Prostate gland (tissue), 2 donors: ENCODE results near the gene RBM20. TPM values are rescaled to one million over a fixed set of nuclear protein-coding genes. Genes with fewer than 3 reads are reported as not detected.
A peak's percentile ranks its signal among the peaks of the same experiment; 100 is the strongest.

ENCODE experiments used
- DNase-seq: peaks from one replicate; pipeline ENCODE4 v3.0.0-alpha.2; 2019; ENCODE audit warnings: low spot score
- H3K27ac ChIP-seq, 2 donors: fragments of 200-600 bp; sonication (generic); 2 replicates each; pipeline ENCODE4 v1.5.1; 2017 to 2019
- H3K27me3 ChIP-seq: fragments of 200-600 bp; sonication (generic); replicated peaks from 2 replicates; pipeline ENCODE4 v1.5.1; 2019; ENCODE audit not compliant: insufficient read depth
- H3K36me3 ChIP-seq, 2 donors: fragments of 200-600 bp; sonication (generic); 1 replicate in 1 of 2; 2 replicates in 1 of 2; pipeline versions ENCODE4 v1.5.1 to v1.8.1; 2017 to 2019
- H3K4me1 ChIP-seq: fragments of 200-600 bp; sonication (generic); replicated peaks from 2 replicates; pipeline ENCODE4 v1.5.1; 2019
- H3K4me3 ChIP-seq, 2 donors: fragments of 200-600 bp; sonication (generic); 2 replicates each; pipeline ENCODE4 v1.5.1; 2017 to 2019
- H3K9me3 ChIP-seq: fragments of 200-600 bp; sonication (generic); 2 replicates; pipeline ENCODE4 v1.5.1; 2017
- CTCF ChIP-seq, 4 experiments: fragments of 200-600 bp in 2 of 4; fragments of 450-650 bp in 2 of 4; sonication (generic) in 2 of 4; IDR thresholded peaks; 1 replicate in 3 of 4; 2 replicates in 1 of 4; pipeline ENCODE4 v1.5.1; 2016 to 2019; ENCODE audit warnings: antibody characterized with exemption in 4 of 4, mild to moderate bottlenecking in 2 of 4, moderate library complexity in 2 of 4
- POLR2A ChIP-seq: fragments of 450-650 bp; IDR thresholded peaks from one replicate; pipeline ENCODE4 v1.6.1; 2016; ENCODE audit warnings: antibody characterized with exemption, mild to moderate bottlenecking
- POLR2AphosphoS5 ChIP-seq: sonication (generic); formaldehyde crosslinking; IDR thresholded peaks from one replicate; pipeline ENCODE4 v1.6.1; 2017; ENCODE audit warnings: antibody characterized with exemption
- WGBS: methylation state at CpG from one replicate; pipeline ENCODE4 v1.1.5; 2018; 5-methylcytosine and 5-hydroxymethylcytosine counted together
- intact Hi-C: fragments of 100-400 bp; cut with DNase I; formaldehyde crosslinking; loops from one replicate; pipeline ENCODE4 v1.14.2; 2022
- total RNA-seq, 2 donors: library from RNA; depleted of rRNA; stranded (reverse); fragments of >200 nt; gene quantifications; one replicate each; pipeline ENCODE4 v1.1.0, GENCODE V29; 2016

The RBM20 gene
- total RNA-seq, 2 donors from 2014 or later: 0.41 to 2.8 TPM

DNA sequence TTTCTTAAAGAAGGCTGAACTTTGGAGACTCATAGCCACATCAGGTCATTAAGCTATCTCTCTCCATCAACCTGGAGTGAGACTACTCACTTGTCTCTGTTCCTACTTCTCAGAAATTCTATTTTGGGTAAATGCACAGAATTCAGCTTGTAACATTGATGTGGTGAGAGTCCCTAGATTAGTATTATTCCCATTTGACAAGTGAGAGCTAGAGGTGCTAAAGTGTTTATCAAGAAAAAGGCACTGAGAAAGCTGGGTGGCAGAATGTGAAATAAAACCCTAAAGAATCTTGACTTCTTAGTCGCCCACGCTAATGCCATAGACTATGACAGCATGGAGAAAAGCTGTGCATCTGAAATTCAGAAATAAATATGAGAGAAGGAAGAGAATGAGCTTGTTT, 154.2 kb downstream of the RBM20 start:
- H3K27ac ChIP-seq: no peak overlapping the region
- H3K9me3 ChIP-seq: no peaks in the 10 kb centered on the region
- no peak overlapping the region for H3K4me3 ChIP-seq
- no peaks in the 10 kb centered on the region for H3K4me1 ChIP-seq
- no peak for DNase-seq
- intact Hi-C loops: no loop called here
- no peaks in the 10 kb centered on the region for H3K27me3 ChIP-seq
- no peaks in the 10 kb centered on the region for H3K36me3 ChIP-seq
- no peak for TF ChIP-seq CTCF (IDR thresholded peaks at IDR 0.05)
- no peak for TF ChIP-seq POLR2A
- TF ChIP-seq POLR2AphosphoS5: no peak
- WGBS: 98% methylated on average over 2 of the region's 2 CpGs

DNA sequence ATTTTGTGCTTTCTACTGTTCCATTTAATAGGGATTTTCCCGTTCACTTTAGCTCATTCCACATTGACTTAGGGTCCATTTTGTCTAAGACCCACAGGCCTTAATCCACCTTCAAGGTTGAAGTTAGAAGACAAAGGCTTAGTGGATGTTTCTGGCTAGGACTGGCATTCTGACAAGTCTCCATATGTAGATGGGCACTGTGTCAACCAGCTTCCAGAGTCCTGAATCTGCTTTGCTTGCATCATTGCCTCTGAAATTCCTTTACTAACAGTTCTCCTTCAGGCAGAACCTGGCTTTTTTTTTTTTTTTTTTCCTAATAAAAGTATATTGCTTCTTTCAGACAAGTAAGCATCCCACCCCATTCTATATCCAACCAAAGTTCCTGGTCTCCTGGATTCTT, 158.0 kb downstream of the RBM20 start:
- H3K4me3 ChIP-seq: no peak overlapping the region
- H3K27me3 ChIP-seq: no peaks in the 10 kb centered on the region
- TF ChIP-seq POLR2A: no peak
- no peak for TF ChIP-seq POLR2AphosphoS5
- no peak for TF ChIP-seq CTCF (IDR thresholded peaks at IDR 0.05)
- DNase-seq: no peak
- no peaks in the 10 kb centered on the region for H3K36me3 ChIP-seq
- no peaks in the 10 kb centered on the region for H3K4me1 ChIP-seq
- H3K9me3 ChIP-seq: no peaks in the 10 kb centered on the region
- WGBS: 77% methylated on average over 1 of the region's 1 CpG
- intact Hi-C loops: loop anchor here (5.0 to 10.0 kb wide), 2 partner anchors 57 to 70 kb away; partner anchors contain the start of gene PDCD4
- H3K27ac ChIP-seq: peak overlapping the region; percentile 17 to 59

DNA sequence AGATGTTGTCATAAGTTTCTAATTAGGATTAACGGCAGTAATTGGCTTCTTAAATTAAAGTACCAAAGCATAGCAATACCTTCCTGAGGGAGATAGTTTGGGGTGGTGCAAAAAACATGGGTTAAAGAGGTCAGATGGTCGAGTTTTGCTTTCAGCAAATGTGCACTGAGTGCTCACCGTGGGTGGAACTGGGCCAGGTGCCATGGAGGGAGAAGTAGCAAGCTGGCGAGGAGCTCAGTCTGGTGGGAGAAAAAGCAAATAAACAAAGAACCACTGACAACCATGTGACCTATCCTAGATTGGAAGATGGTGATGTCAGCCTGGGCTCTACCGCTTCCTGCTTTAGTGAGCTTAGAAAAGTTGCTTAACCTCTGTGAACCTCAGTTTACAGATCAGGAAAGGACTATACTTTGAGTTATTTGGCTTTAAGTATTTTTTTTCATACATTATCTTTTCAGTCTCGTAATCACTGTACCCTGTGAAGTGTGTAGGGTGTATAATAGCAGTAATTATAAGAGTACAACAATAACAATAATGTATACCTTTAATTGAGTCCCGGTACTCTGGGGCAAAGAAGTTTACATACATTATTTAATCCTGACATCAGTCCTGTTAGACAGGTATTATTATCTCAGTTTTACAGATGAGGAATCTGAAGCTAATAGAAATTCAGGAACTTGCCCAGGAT, 158.6 kb downstream of the RBM20 start:
- Histone ChIP-seq H3K36me3 (no peaks in the 10 kb centered on the region), H3K4me1 (no peaks in the 10 kb centered on the region), H3K27me3 (no peaks in the 10 kb centered on the region), H3K27ac (peak overlapping the region; percentile 17 to 59), H3K4me3 (no peak overlapping the region), H3K9me3 (no peaks in the 10 kb centered on the region)
- 13% methylated on average over 7 of the region's 7 CpGs for WGBS
- intact Hi-C loops: loop anchor here (5.0 to 10.0 kb wide), 2 partner anchors 58 to 70 kb away; partner anchors contain the start of gene PDCD4
- TF ChIP-seq POLR2AphosphoS5 (peak; percentile 75), POLR2A (no peak)
- DNase-seq: peak; percentile 62

DNA sequence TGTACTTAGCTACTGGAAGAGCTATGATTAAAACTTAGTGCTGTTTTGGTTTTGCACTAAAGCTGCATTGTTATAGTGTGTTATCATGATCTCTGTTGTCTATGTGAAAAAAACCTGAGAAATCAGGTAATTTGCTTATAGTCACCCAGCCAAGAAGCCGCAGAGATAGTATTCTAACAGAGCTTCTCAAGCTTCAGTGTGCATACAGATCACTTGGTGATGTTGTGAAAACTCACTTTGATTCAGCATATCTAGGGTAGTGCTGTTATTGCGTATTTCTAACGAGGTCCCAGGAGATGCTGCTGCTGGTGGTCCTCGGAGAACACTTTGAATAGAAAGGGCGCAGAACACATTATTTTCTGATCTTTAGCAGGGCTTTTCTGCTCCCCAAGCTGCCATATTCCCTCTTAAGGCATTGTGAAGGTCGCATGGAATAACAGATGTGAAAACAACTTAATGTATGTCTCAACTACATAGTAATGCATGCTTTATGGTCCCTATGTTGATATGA, 159.2 kb downstream of the RBM20 start:
- no peak for DNase-seq
- intact Hi-C loops: loop anchor here (5.0 to 10.0 kb wide), 2 partner anchors 58 to 69 kb away; partner anchors contain the start of gene PDCD4
- Histone ChIP-seq H3K4me3 (no peak overlapping the region), H3K27ac (peak overlapping the region; percentile 17 to 59), H3K36me3 (no peaks in the 10 kb centered on the region), H3K4me1 (no peaks in the 10 kb centered on the region), H3K9me3 (no peaks in the 10 kb centered on the region), H3K27me3 (no peaks in the 10 kb centered on the region)
- WGBS: 62% methylated on average over 6 of the region's 6 CpGs
- no peak for TF ChIP-seq POLR2A
- TF ChIP-seq POLR2AphosphoS5: no peak
- TF ChIP-seq CTCF (IDR thresholded peaks at IDR 0.05): no peak

DNA sequence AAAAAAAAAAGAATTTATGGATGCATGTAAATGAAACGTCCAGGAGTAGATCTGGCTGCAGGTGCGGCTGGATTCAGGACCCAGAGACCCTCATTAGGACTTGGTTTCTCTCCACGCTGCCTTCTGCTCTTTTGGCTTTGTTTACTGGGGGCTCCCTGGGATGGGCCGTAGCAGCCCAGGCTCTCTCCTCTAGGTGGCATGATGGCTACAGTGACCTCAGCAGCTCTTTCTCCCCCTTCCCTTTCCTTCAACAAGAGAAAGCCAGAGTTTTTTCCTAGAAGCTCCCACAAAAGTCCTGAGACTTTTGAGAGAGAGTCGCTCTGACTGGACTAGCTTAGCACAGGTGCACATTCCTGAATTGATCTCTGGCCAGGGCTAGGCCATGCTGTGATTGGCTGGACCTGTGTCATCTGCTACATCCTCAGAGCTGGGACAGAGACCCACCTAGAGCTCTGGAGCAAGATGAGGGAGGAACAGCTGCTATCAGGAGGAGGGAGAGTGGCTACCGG, 159.7 kb downstream of the RBM20 start:
- intact Hi-C loops: loop anchor here (2.0 to 10.0 kb wide), 3 partner anchors 59 to 89 kb away; partner anchors contain the start of gene PDCD4
- H3K9me3 ChIP-seq: no peaks in the 10 kb centered on the region
- TF ChIP-seq POLR2AphosphoS5: peak; percentile 8
- TF ChIP-seq POLR2A: no peak
- peak; percentile 20 to 70 (median 56) for TF ChIP-seq CTCF (IDR thresholded peaks at IDR 0.05)
- H3K27me3 ChIP-seq: no peaks in the 10 kb centered on the region
- peak; percentile 46 for DNase-seq
- H3K36me3 ChIP-seq: no peaks in the 10 kb centered on the region
- H3K4me3 ChIP-seq: no peak overlapping the region
- 29% methylated on average over 6 of the region's 6 CpGs for WGBS
- H3K4me1 ChIP-seq: no peaks in the 10 kb centered on the region
- H3K27ac ChIP-seq: peak overlapping the region; percentile 0 to 27
